ENCODE results near the gene PDE1A.

DNA sequence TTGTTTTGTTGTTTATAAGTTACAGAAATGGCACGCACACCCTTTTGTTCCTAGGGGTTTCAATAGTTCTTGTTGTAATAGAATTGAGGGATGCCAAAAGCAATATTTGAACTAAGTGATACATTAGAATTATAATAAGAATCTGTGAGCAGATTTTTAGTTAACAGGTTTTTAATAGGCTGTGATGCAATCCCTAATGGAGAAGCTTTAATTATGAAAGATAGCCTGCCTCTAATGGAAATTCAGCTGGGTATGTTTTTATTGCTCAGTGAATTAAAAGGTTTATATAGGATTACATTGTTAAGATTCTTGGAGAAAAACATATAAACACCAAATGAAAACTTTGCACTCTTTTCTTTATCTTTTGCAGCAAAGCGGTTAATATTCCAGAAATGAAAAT lies 310.1 kb downstream of the PDE1A start:
- TF ChIP-seq, protein P1, sequence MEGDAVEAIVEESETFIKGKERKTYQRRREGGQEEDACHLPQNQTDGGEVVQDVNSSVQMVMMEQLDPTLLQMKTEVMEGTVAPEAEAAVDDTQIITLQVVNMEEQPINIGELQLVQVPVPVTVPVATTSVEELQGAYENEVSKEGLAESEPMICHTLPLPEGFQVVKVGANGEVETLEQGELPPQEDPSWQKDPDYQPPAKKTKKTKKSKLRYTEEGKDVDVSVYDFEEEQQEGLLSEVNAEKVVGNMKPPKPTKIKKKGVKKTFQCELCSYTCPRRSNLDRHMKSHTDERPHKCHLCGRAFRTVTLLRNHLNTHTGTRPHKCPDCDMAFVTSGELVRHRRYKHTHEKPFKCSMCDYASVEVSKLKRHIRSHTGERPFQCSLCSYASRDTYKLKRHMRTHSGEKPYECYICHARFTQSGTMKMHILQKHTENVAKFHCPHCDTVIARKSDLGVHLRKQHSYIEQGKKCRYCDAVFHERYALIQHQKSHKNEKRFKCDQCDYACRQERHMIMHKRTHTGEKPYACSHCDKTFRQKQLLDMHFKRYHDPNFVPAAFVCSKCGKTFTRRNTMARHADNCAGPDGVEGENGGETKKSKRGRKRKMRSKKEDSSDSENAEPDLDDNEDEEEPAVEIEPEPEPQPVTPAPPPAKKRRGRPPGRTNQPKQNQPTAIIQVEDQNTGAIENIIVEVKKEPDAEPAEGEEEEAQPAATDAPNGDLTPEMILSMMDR (IDR thresholded peaks at IDR 0.05): no peak
- TF ChIP-seq POLR2A (IDR thresholded peaks at IDR 0.05) (no peak), POLR2AphosphoS5 (IDR thresholded peaks at IDR 0.05) (no peak)
